Left ventricle myocardium inferior (tissue), 1 donor: ENCODE results near the gene COLEC11. TPM values are rescaled to one million over a fixed set of nuclear protein-coding genes. Genes with fewer than 3 reads are reported as not detected.

Experiments used
- DNase-seq: peaks from one replicate; pipeline ENCODE4 v3.0.0-alpha.2; 2020
- H3K27ac ChIP-seq: fragments of 200-600 bp; replicated peaks from 2 replicates; pipeline ENCODE4 v1.8.0; 2021
- H3K27me3 ChIP-seq: fragments of 200-600 bp; 2 replicates; pipeline ENCODE4 v1.8.0; 2021; ENCODE audit warnings: low read depth
- H3K36me3 ChIP-seq: fragments of 200-600 bp; 2 replicates; pipeline ENCODE4 v1.8.0; 2021
- H3K4me1 ChIP-seq: fragments of 200-600 bp; 2 replicates; pipeline ENCODE4 v1.8.0; 2021
- H3K4me3 ChIP-seq: fragments of 200-600 bp; 2 replicates; pipeline ENCODE4 v1.8.0; 2021; ENCODE audit warnings: mild to moderate bottlenecking, moderate library complexity
- H3K9me3 ChIP-seq: fragments of 200-600 bp; replicated peaks from 2 replicates; pipeline ENCODE4 v1.8.0; 2021
- CTCF ChIP-seq: fragments of 200-600 bp; IDR thresholded peaks from 2 replicates; pipeline ENCODE4 v1.8.0; 2021; ENCODE audit warnings: antibody characterized with exemption, mild to moderate bottlenecking, borderline replicate concordance
- intact Hi-C: fragments of 100-400 bp; cut with micrococcal nuclease; formaldehyde crosslinking; loops from one replicate; pipeline ENCODE4 v1.11.0; 2022
- total RNA-seq: library from RNA; stranded (reverse); fragmentation: NEBNext Ultra II Directional; extraction: Animal tissue kit (Norgen Biotek cat#: 25700); gene quantifications from one replicate; pipeline ENCODE4 v1.2.1, GENCODE V29; 2021
- donor health status: DM: no; HTN: yes; CAD: no; lungs with severe emphysema.

The COLEC11 gene
- total RNA-seq, 1 donor from 2014 or later: 4.9 TPM

GRCh38 chr2:3662239-3662638 is 67.3 kb downstream of the COLEC11 start:
- H3K27ac ChIP-seq: no peak overlapping the region
- no peaks in the 10 kb centered on the region for H3K27me3 ChIP-seq
- H3K4me3 ChIP-seq: no peak overlapping the region
- TF ChIP-seq CTCF: no peak
- H3K36me3 ChIP-seq: no peaks in the 10 kb centered on the region
- H3K4me1 ChIP-seq: peaks cover 27% of the 10 kb centered on the region
- DNase-seq: no peak
- intact Hi-C loops: no loop called here
- H3K9me3 ChIP-seq: no peaks in the 10 kb centered on the region

- Histone ChIP-seq H3K36me3 (no peaks in the 10 kb centered on the region), H3K9me3 (no peaks in the 10 kb centered on the region), H3K27me3 (no peaks in the 10 kb centered on the region), H3K4me1 (peaks cover 14% of the 10 kb centered on the region), H3K27ac (no peak overlapping the region), H3K4me3 (no peak overlapping the region)
- TF ChIP-seq CTCF: no peak
- no peak for DNase-seq
- intact Hi-C loops: no loop called here
Observed at GRCh38 chr2:3664118-3664517, 69.2 kb downstream of the COLEC11 start.

- Histone ChIP-seq H3K36me3 (no peaks in the 10 kb centered on the region), H3K4me1 (peaks cover 7% of the 10 kb centered on the region), H3K27ac (no peak overlapping the region), H3K27me3 (peaks cover 5% of the 10 kb centered on the region), H3K4me3 (no peak overlapping the region), H3K9me3 (no peaks in the 10 kb centered on the region)
- no peak for TF ChIP-seq CTCF
- DNase-seq: no peak
- intact Hi-C loops: no loop called here
Observed at GRCh38 chr2:3664925-3665324, 70.0 kb downstream of the COLEC11 start.

GRCh38 chr2:3665886-3666612 is 71.1 kb downstream of the COLEC11 start:
- no peaks in the 10 kb centered on the region for H3K36me3 ChIP-seq
- peaks cover 7% of the 10 kb centered on the region for H3K4me1 ChIP-seq
- H3K27ac ChIP-seq: no peak overlapping the region
- H3K27me3 ChIP-seq: peaks cover 13% of the 10 kb centered on the region
- no peaks in the 10 kb centered on the region for H3K9me3 ChIP-seq
- H3K4me3 ChIP-seq: no peak overlapping the region
- TF ChIP-seq CTCF: no peak
- intact Hi-C loops: no loop called here
- DNase-seq: no peak

- no peak overlapping the region for H3K27ac ChIP-seq
- peaks cover 7% of the 10 kb centered on the region for H3K4me1 ChIP-seq
- no peaks in the 10 kb centered on the region for H3K9me3 ChIP-seq
- DNase-seq: no peak
- TF ChIP-seq CTCF: no peak
- intact Hi-C loops: no loop called here
- H3K4me3 ChIP-seq: no peak overlapping the region
- H3K27me3 ChIP-seq: peaks cover 13% of the 10 kb centered on the region
- H3K36me3 ChIP-seq: no peaks in the 10 kb centered on the region
Observed at GRCh38 chr2:3666613-3666975, 71.7 kb downstream of the COLEC11 start.
